ACHN (cell line): ENCODE data around the gene TRAF3IP3.
"Not testable (repeated sequence)": the region's sequence is repeated elsewhere in the genome, so short reads cannot be mapped to it uniquely, and the experiment has no call there.

ENCODE experiments used
- DNase-seq: peaks from one replicate; pipeline ENCODE4 v3.0.0-alpha.2; 2015
- in situ Hi-C: cut with HindIII; loops from 2 replicates; pipeline ENCODE4 v1.10.0; 2017; ENCODE audit warnings: low sequenced_read_pairs, low pct_ligation_motif_present, low pct_unique_long_range_greater_than_20kb

TRAF3IP3 gene

GRCh38 chr1:209785592-209785991, 29.7 kb downstream of the TRAF3IP3 start:
- no peak for DNase-seq
- in situ Hi-C loops = no loop called here

- in situ Hi-C loops = no loop called here
- DNase-seq = no peak
These were observed 30.3 kb downstream of the TRAF3IP3 start for GRCh38 chr1:209786146-209786545.

GRCh38 chr1:209787551-209787950, 31.7 kb downstream of the TRAF3IP3 start:
- no peak for DNase-seq
- in situ Hi-C loops = no loop called here

DNA sequence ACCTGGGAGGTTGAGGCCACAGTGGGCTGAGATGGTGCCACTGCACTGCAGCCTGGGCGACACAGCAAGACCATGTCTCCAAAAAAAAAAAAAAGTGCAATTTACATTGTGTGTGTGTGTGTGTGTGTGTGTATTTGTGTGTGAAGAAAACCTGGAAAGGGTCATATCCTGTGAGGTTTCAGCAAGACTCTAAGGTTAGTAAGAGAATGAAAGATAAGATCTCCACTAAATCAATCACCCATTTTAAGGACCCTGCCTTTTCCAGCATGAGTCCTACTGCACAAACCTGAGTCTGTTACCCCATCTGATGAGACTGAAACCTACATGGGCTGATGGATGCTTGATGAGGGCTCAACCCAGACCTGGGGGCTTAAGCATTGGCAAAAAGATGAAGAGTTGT, 33.4 kb downstream of the TRAF3IP3 start:
- no peak for DNase-seq
- in situ Hi-C loops = no loop called here

- DNase-seq = peak; percentile 8
- in situ Hi-C loops = no loop called here
These were observed 34.7 kb downstream of the TRAF3IP3 start for GRCh38 chr1:209790286-209791193.

GRCh38 chr1:209791920-209792319, 36.1 kb downstream of the TRAF3IP3 start:
- no peak for DNase-seq
- in situ Hi-C loops = no loop called here

- in situ Hi-C loops, DNase-seq: not testable (repeated sequence)
These were observed 37.9 kb downstream of the TRAF3IP3 start for GRCh38 chr1:209793711-209794110.

GRCh38 chr1:209797978-209798639, 42.3 kb downstream of the TRAF3IP3 start:
- DNase-seq = no peak
- in situ Hi-C loops = no loop called here

DNA sequence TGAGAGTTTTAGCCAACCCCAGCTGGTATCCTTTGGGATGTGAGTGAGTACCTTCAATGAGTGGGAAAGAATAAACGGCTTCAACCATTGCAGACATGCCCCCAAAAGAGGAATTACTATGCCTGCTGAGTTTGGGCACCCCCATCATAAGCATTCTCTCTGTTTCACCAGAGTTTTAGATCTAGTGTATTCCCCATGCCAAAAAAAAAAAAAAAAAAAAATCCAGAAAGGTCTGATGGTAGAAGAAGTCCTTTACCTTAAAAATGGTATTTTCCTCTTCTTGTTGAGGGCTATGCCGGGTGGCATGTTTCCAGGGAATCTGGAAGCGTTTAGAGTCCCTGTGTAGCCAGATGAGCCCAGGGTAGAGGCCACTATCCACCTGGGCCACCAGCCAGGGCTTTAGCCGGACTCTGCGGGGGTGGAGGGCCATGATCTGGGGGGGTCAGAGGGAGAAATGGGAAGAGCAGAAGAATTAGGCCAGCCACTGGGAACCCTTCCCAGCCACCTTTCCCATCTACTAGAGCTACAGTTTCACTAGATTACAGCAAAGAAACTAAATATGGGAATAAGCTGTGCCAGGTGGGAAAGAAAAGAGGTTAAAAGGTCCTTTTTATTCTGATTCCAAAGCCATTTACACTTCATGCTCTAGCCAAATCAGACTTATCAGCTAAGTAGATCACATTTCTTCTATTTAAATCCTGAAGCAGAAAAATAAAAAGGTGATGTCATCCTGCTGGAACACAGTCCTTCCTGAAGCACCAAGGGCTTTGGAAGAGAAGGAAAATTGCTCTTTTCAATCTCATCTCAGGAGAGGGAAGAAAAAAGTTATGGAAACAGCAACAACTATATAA, 45.4 kb downstream of the TRAF3IP3 start:
- in situ Hi-C loops = no loop called here
- DNase-seq = no peak

DNA sequence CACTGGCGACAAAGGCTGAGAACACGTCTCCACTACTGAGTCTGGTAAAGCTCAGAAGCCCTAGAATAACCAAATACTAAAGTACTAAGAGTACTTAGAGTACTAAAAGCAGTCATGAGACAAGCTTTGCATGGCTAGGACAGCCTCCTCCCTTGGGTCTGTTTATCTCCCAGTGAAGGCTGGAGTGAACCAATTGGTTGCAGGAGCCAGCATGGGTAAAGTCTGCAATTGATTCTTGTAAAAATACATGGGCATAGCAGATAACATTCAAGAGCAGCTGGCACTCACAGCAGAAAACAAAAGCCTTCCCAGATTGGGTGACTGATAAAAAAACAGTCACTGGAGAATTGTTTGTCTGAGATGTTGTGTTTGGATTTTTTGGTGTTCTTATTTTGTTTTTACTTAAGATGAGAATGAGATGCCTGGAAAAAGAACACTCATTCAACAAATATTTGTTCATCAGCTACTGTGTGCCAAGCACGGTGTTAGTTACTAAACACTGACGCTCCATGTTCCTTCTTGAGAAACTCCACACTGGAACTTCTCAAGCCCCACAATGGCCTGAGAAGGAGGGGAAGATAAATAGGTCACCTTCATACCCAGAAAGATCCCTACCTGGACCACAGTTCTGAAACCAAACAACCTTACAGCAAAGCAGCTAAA, 46.4 kb downstream of the TRAF3IP3 start:
- in situ Hi-C loops = no loop called here
- DNase-seq = no peak

DNA sequence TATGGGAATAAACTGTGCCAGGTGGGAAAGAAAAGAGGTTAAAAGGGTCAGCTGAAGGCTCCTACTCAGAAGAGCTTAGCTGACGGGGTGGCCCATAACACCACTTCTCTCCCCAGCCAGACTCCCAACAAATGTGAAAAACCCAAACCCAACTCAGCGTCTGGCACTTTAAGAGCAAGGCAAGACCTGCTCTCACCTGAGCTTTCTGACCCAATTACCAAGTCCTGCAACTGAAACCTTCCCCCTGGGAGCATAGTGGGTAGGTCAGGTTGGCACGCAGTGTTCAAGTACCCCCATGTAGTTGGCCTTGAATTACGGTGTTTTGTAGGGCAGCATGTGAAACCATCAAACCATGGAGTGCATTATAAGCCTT, 46.9 kb downstream of the TRAF3IP3 start:
- in situ Hi-C loops = no loop called here

GRCh38 chr1:209803568-209803967, 47.7 kb downstream of the TRAF3IP3 start:
- no peak for DNase-seq
- in situ Hi-C loops = no loop called here

More for the DNA sequence above, 46.9 kb downstream of the TRAF3IP3 start:
- DNase-seq = no peak

DNA sequence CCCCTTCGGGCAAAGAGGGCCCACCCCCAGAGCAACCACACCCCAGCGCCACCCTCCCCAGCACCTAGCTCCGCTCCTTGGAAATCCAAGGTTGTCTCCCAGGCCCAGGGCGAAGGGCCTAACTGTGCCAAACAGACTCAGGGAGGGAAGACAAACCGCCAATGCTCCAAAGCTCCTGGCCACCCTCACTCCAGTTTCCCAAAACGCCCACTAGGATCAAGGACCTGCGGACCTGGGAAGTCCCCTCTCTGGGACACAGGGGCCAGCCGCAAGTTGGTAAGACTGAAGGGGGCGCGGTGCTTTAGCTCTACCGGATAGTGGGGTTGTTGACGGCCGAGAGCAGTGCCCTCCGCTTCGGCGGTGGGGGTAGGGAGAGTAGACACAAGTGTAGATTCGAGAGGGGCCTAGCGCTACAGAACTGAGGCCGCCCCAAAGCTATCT, 49.5 kb downstream of the TRAF3IP3 start:
- in situ Hi-C loops = no loop called here

DNA sequence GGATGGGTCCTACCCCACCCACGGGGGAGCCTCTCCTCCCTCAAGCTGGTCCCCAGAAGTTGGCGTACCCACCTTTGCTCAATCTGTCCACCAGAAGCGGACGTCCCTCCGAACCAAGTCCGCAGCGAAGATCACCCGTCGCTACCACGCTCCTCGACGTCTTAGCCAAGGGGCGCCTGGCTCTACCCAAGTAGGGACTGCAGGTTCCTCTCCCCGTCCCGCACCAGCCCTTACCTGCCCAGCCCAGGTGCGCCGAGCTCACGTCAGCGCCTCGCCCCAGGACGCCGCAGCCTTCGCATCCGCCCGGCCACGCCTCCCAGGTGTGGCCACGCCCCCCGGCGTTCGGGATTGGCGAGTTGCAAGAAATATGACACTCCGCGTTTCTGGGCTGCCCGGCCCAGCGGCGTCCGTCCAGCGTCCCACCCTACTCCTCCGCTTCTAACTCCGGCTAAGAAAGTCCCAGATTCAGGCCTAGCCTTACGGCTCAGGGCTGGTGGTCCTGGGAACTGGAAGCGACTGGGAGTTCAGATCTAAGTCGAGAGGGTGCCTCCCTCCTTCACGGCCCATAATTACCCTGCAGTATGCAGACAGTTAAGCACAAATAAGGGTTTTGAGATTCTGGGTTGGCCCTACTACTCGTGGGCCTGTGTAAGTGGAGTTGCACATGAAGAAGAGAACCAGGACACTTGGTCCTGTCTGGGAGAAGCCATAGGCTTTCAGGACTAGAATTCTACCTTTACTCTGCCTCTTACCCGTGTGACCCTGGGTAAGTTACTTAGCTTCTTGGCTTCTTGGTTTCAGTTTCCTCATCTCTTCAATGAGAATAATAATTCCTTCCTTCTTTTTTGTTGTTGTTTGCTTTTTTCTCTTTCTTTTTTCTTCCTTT, 50.3 kb downstream of the TRAF3IP3 start, which contains the start of gene IRF6:
TSS of gene IRF6 (minus strand) at position 268 of the 886 bp plus-strand sequence. CDS start 4,729 bp downstream, outside the sequence.
- in situ Hi-C loops = no loop called here
- DNase-seq = peak; percentile 85

More for the DNA sequence above, 49.5 kb downstream of the TRAF3IP3 start:
- DNase-seq = no peak

DNA sequence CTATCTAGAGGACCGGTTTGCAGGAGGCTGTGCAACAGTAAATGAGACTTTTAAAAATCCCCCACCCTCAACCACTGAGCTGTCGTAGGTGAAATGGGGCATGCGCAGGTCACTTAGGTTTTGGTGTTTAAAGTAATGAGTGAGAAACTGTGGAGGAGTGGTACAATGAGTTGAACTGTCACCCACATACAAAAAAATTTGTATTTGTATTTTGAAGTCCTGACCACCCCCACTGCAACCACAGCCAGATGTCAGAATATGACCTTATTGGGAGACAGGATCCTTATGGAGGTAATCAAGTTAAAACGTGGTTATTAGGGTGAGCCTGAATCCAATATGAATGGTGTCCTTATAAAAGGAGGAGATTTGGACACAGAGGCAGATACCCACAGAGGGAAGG, 51.7 kb downstream of the TRAF3IP3 start:
- in situ Hi-C loops = no loop called here
- DNase-seq = no peak

DNA sequence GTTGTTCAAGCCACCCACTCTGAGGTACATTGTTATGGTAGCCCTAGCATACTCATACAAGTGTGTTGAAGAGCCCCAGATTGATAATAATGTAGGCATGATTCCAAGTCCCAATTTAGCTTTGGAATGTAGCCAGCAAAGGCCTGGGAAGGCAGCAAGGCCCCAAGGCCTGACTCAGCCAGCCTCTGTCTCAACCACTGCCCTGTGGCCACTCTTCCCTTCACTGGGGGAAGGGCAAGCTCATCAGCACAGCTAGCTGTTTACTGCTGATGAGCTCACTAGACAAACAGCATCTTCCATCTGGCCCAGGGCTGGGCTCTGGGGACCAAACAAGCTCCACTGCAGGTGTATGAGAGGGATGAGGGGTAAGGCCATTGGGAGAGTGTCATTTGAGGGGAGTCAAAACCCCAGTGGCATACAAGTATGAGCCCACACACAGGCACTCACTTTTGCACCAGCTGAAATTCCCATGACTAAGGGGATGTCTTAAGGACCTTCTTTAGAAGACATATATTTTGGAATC, 52.3 kb downstream of the TRAF3IP3 start:
- peak; percentile 45 for DNase-seq
- in situ Hi-C loops = no loop called here

DNA sequence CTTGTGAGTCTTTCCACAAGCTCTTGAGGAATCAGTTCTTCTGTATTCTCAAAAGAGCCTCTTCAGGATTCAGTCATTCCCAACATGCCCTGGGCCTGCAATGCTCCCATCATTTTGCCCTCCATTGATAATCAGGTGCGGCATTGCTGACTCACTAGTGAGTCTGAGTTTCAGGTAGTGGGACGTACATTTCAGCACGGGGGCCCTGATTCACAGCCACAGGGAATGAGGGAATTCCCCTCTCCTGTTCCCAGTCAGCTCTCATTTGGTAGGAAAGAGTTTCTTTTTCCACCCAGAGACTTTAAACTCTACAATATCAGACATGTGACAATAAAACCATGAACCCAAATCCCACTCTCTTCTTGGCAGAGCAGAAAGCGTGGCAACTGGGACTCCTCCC, 53.8 kb downstream of the TRAF3IP3 start:
- in situ Hi-C loops = no loop called here
- no peak for DNase-seq
